GM18907 (cell line): Measurements from ENCODE around the gene ROR1.

Experiments
- ATAC-seq: cut with Tn5 transposase; IDR thresholded peaks from one replicate; pipeline ENCODE4 v1.9.1; 2021; ENCODE audit warnings: mild to moderate bottlenecking, moderate library complexity; ENCODE audit not compliant: unreplicated experiment

ROR1 gene

GRCh38 chr1:64162151-64162550 is 388.3 kb downstream of the ROR1 start:
- no peak for ATAC-seq

GRCh38 chr1:64162804-64163203 is 389.0 kb downstream of the ROR1 start:
- ATAC-seq: no peak

GRCh38 chr1:64163431-64163830 is 389.6 kb downstream of the ROR1 start:
- ATAC-seq: no peak

- ATAC-seq: no peak
Observed at GRCh38 chr1:64163970-64164369, 390.2 kb downstream of the ROR1 start.

- ATAC-seq: no peak
Observed at GRCh38 chr1:64166629-64167028, 392.8 kb downstream of the ROR1 start.

GRCh38 chr1:64167176-64167575 is 393.4 kb downstream of the ROR1 start:
- no peak for ATAC-seq

- ATAC-seq: peak; percentile 4
Observed at GRCh38 chr1:64171246-64171645, 397.4 kb downstream of the ROR1 start.

- ATAC-seq: peak; percentile 81
Observed at GRCh38 chr1:64171797-64172281, 398.0 kb downstream of the ROR1 start.

GRCh38 chr1:64172458-64172983 is 398.7 kb downstream of the ROR1 start:
- no peak for ATAC-seq

- no peak for ATAC-seq
Observed at GRCh38 chr1:64173336-64173940, 399.6 kb downstream of the ROR1 start.

GRCh38 chr1:64175639-64176038 is 401.8 kb downstream of the ROR1 start:
- ATAC-seq: no peak

GRCh38 chr1:64176659-64177058 is 402.8 kb downstream of the ROR1 start:
- ATAC-seq: no peak

- no peak for ATAC-seq
Observed at GRCh38 chr1:64179588-64179987, 405.8 kb downstream of the ROR1 start.

GRCh38 chr1:64182207-64182606 is 408.4 kb downstream of the ROR1 start:
- no peak for ATAC-seq

GRCh38 chr1:64183395-64184002 is 409.7 kb downstream of the ROR1 start:
- ATAC-seq: no peak

- ATAC-seq: no peak
Observed at GRCh38 chr1:64184003-64184440, 410.2 kb downstream of the ROR1 start.

GRCh38 chr1:64186138-64186897 is 412.5 kb downstream of the ROR1 start:
- ATAC-seq: no peak

GRCh38 chr1:64186898-64187280 is 413.1 kb downstream of the ROR1 start:
- ATAC-seq: no peak

- no peak for ATAC-seq
Observed at GRCh38 chr1:64187646-64188045, 413.8 kb downstream of the ROR1 start.

- ATAC-seq: no peak
Observed at GRCh38 chr1:64192290-64192689, 418.5 kb downstream of the ROR1 start.

GRCh38 chr1:64194168-64195080 is 420.6 kb downstream of the ROR1 start:
- ATAC-seq: no peak
